ENCODE results near the gene SLX4IP. TPM values are rescaled to one million over a fixed set of nuclear protein-coding genes. Genes with fewer than 3 reads are reported as not detected.

Gene SLX4IP
- total RNA-seq (8.1 and 9.6 TPM in 2 replicates), polyA plus RNA-seq (2.0 and 2.5 TPM in 2 replicates), polyA minus RNA-seq (2.3 and 3.5 TPM in 2 replicates)
- 5.6 TPM for total RNA-seq (2013)

GRCh38 chr20:10434832-10435812 lies at the start of gene SLX4IP:
Gene SLX4IP, plus strand, starts transcription at chr20:10435305. Its CDS starts 22,900 bp downstream, at chr20:10458205.
- Histone ChIP-seq H3K4me3 (ENCODE audit: control extremely low read depth in 1 of 5, extremely low read depth in 1 of 5, insufficient read depth in 1 of 5, low read depth in 2 of 5, low read length in 4 of 5) (peak within 1 kb of the TSS; percentile 72 to 93 (median 73)), H3K27me3 (replicated peaks in 1 of 4; ENCODE audit: control extremely low read depth in 1 of 4, control insufficient read depth in 3 of 4, insufficient read depth in 4 of 4, low read length in 3 of 4) (no peaks in the 10 kb centered on the region), H3K27ac (ENCODE audit: low read length in 2 of 2) (peak within 1 kb of the TSS; percentile 81 to 95), H3K9me3 (ENCODE audit: control extremely low read depth in 1 of 3, control insufficient read depth in 2 of 3, insufficient read depth in 1 of 3, low read length in 2 of 3) (no peaks in the 10 kb centered on the region), H3K79me2 (ENCODE audit: control insufficient read depth, insufficient read depth, low read length) (peaks cover 12% of the 10 kb centered on the region), H3K36me3 (replicated peaks in 1 of 2; ENCODE audit: control extremely low read depth in 1 of 2, control insufficient read depth in 1 of 2, extremely low read depth in 1 of 2, insufficient read depth in 2 of 2, low read length in 1 of 2) (no peaks in the 10 kb centered on the region), H2AFZ (ENCODE audit: insufficient read depth, low read depth, low read length, poor library complexity, severe bottlenecking) (peak within 1 kb of the TSS; percentile 93), H3K4me2 (replicated peaks; ENCODE audit: low read depth, low read length, poor library complexity, severe bottlenecking) (peak within 1 kb of the TSS; percentile 74), H3K4me1 (ENCODE audit: control insufficient read depth in 2 of 2, insufficient read depth in 2 of 2, low read length in 2 of 2) (peaks cover 11 to 12% of the 10 kb centered on the region in 2 donors), H3K9ac (ENCODE audit: low read length) (peak within 1 kb of the TSS; percentile 84), H4K20me1 (ENCODE audit: control insufficient read depth, insufficient read depth, low read length, poor library complexity, severe bottlenecking) (no peaks in the 10 kb centered on the region)
- peak; percentile 94 for DNase-seq
- peak within 1 kb of the TSS; percentile 97 for H3K27ac Mint-ChIP-seq
- H3K4me3 Mint-ChIP-seq = peak within 1 kb of the TSS; percentile 94
- CTCF ChIA-PET = interaction anchor here (0.9 to 4.5 kb wide), 3 partner anchors 9 to 457 kb away, joined by 6 to 20 read pairs (median 10); no protein-coding TSS in a partner anchor
- peaks cover 39% of the 10 kb centered on the region for H3K4me1 Mint-ChIP-seq
- under 1% methylated on average over 27 of the region's 32 CpGs for WGBS (ENCODE audit: insufficient coverage)
- H3K9me3 Mint-ChIP-seq (ENCODE audit: insufficient read depth) = no peaks in the 10 kb centered on the region
- POLR2A ChIA-PET = no interaction called here
- ATAC-seq (ENCODE audit: low read depth) = peak; percentile 67
- H3K27me3 Mint-ChIP-seq = no peaks in the 10 kb centered on the region
- no peak for TF ChIP-seq EZH2 (IDR thresholded peaks at IDR 0.05; ENCODE audit: borderline replicate concordance, insufficient read depth, low read depth, low read length, poor library complexity, severe bottlenecking)
- intact Hi-C loops (cut with micrococcal nuclease) = loop anchor here (1.0 to 2.0 kb wide), 4 partner anchors 12 to 400 kb away; partner anchors contain the start of gene ANKEF1

- Histone ChIP-seq H3K79me2 (ENCODE audit: control insufficient read depth, insufficient read depth, low read length) (no peaks in the 10 kb centered on the region), H3K4me1 (ENCODE audit: control insufficient read depth in 2 of 2, insufficient read depth in 2 of 2, low read length in 2 of 2) (no peaks in the 10 kb centered on the region), H2AFZ (ENCODE audit: insufficient read depth, low read depth, low read length, poor library complexity, severe bottlenecking) (no peak overlapping the region), H3K27ac (ENCODE audit: low read length in 2 of 2) (no peak overlapping the region), H3K4me2 (replicated peaks; ENCODE audit: low read depth, low read length, poor library complexity, severe bottlenecking) (no peak overlapping the region), H3K4me3 (ENCODE audit: control extremely low read depth in 1 of 5, extremely low read depth in 1 of 5, insufficient read depth in 1 of 5, low read depth in 2 of 5, low read length in 4 of 5) (no peak overlapping the region), H3K36me3 (replicated peaks in 1 of 2; ENCODE audit: control extremely low read depth in 1 of 2, control insufficient read depth in 1 of 2, extremely low read depth in 1 of 2, insufficient read depth in 2 of 2, low read length in 1 of 2) (no peaks in the 10 kb centered on the region), H3K9me3 (ENCODE audit: control extremely low read depth in 1 of 3, control insufficient read depth in 2 of 3, insufficient read depth in 1 of 3, low read length in 2 of 3) (no peaks in the 10 kb centered on the region), H3K9ac (ENCODE audit: low read length) (no peak overlapping the region), H3K27me3 (replicated peaks in 1 of 4; ENCODE audit: control extremely low read depth in 1 of 4, control insufficient read depth in 3 of 4, insufficient read depth in 4 of 4, low read length in 3 of 4) (no peaks in the 10 kb centered on the region), H4K20me1 (ENCODE audit: control insufficient read depth, insufficient read depth, low read length, poor library complexity, severe bottlenecking) (no peaks in the 10 kb centered on the region)
- Mint-ChIP-seq H3K4me3 (no peak overlapping the region), H3K9me3 (ENCODE audit: insufficient read depth) (no peaks in the 10 kb centered on the region), H3K27me3 (peaks cover 6% of the 10 kb centered on the region), H3K27ac (no peak overlapping the region), H3K4me1 (no peaks in the 10 kb centered on the region)
- TF ChIP-seq CTCF (IDR thresholded peaks at IDR 0.05) (no peak), EZH2 (IDR thresholded peaks at IDR 0.05; ENCODE audit: borderline replicate concordance, insufficient read depth, low read depth, low read length, poor library complexity, severe bottlenecking) (no peak)
- CTCF ChIA-PET = interaction anchor here (0.7 kb wide), 2 partner anchors 10 to 34 kb away, joined by 3 to 5 read pairs; no protein-coding TSS in a partner anchor
- POLR2A ChIA-PET = no interaction called here
- 95% methylated on average over 2 of the region's 4 CpGs for WGBS (ENCODE audit: insufficient coverage)
- intact Hi-C loops (cut with micrococcal nuclease) = no loop called here
- DNase-seq (no peak), ATAC-seq (ENCODE audit: low read depth) (no peak)
Observed at GRCh38 chr20:10385850-10386544, 49.1 kb upstream of the SLX4IP start.

Data from B cell (primary cell).